Body of pancreas (tissue), 4 donors: ENCODE data around the gene MARCHF3.

Experiments used
- CTCF ChIP-seq, 7 experiments: fragments of 450-650 bp in 4 of 7; fragments of 200-600 bp in 3 of 7; sonication (generic) in 3 of 7; IDR thresholded peaks; one replicate each; pipeline ENCODE4 v1.5.1; 2016 to 2019; ENCODE audit warnings: antibody characterized with exemption in 7 of 7
- POLR2A ChIP-seq, 3 donors: fragments of 450-650 bp; IDR thresholded peaks; one replicate each; pipeline ENCODE4 v1.6.1; 2016; ENCODE audit warnings: antibody characterized with exemption in 3 of 3, mild to moderate bottlenecking in 2 of 3

DNA sequence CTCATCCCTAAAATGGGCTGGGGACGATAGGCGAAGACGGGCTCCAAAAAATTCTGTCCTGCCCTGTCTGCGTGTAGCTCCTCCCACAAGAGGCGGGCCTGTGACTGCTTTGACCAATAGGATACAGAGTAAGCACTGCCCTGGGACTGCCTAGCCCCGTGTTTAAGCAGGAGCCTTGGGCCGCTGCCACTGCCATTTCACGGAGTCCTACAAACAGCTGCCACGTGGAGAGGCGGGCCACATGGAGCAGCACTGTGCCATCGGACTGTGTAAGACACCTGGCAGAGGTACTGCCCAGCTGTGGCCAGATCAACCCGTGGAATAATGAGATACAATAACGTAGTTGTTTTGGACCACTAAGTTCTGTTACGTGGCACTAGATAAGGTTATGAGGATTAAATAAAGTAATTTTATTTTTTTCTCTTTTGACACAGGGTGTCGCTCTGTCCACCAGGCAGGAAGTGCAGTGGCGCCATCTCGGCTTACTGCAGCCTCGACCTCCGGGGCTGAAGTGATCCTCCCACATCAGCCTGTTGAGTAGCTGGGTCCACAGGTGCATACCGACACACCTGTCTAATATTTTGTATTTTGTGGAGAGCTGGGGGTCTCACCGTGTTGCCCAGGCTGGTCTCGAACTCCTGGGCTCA lies 166.2 kb downstream of the MARCHF3 start:
- no peak for TF ChIP-seq CTCF (IDR thresholded peaks at IDR 0.05)
- TF ChIP-seq POLR2A (IDR thresholded peaks at IDR 0.05): no peak
